ENCODE measurements around the gene EEFSEC. TPM values are rescaled to one million over a fixed set of nuclear protein-coding genes. Genes with fewer than 3 reads are reported as not detected.

EEFSEC gene
- total RNA-seq, 1 donor from 2014 or later: 12.2 TPM

- no peak for TF ChIP-seq CTCF (IDR thresholded peaks at IDR 0.05)
- Mint-ChIP-seq H3K9me3 (ENCODE audit: low read depth) (no peaks in the 10 kb centered on the region), H3K4me3 (ENCODE audit: unreplicated experiment) (no peak overlapping the region), H3K27me3 (ENCODE audit: low read depth) (peaks cover 3% of the 10 kb centered on the region), H3K36me3 (ENCODE audit: low read depth) (peaks cover 14% of the 10 kb centered on the region), H3K4me1 (ENCODE audit: low read depth) (peaks cover 24% of the 10 kb centered on the region), H3K27ac (ENCODE audit: unreplicated experiment) (no peak overlapping the region)
- peak; percentile 54 for DNase-seq (ENCODE audit: low spot score)
Observed at GRCh38 chr3:128353361-128353965, 200.2 kb downstream of the EEFSEC start.

GRCh38 chr3:128353991-128354687 is 200.9 kb downstream of the EEFSEC start:
- no peak for TF ChIP-seq CTCF (IDR thresholded peaks at IDR 0.05)
- peaks cover 17% of the 10 kb centered on the region for H3K36me3 Mint-ChIP-seq (ENCODE audit: low read depth)
- DNase-seq (ENCODE audit: low spot score): peak; percentile 52
- no peak overlapping the region for H3K4me3 Mint-ChIP-seq (ENCODE audit: unreplicated experiment)
- H3K27me3 Mint-ChIP-seq (ENCODE audit: low read depth): peaks cover 4% of the 10 kb centered on the region
- H3K4me1 Mint-ChIP-seq (ENCODE audit: low read depth): peaks cover 19% of the 10 kb centered on the region
- no peak overlapping the region for H3K27ac Mint-ChIP-seq (ENCODE audit: unreplicated experiment)
- H3K9me3 Mint-ChIP-seq (ENCODE audit: low read depth): no peaks in the 10 kb centered on the region

- Mint-ChIP-seq H3K9me3 (ENCODE audit: low read depth) (no peaks in the 10 kb centered on the region), H3K4me1 (ENCODE audit: low read depth) (peaks cover 24% of the 10 kb centered on the region), H3K27me3 (ENCODE audit: low read depth) (peaks cover 4% of the 10 kb centered on the region), H3K36me3 (ENCODE audit: low read depth) (peaks cover 17% of the 10 kb centered on the region), H3K4me3 (ENCODE audit: unreplicated experiment) (no peak overlapping the region), H3K27ac (ENCODE audit: unreplicated experiment) (no peak overlapping the region)
- no peak for TF ChIP-seq CTCF (IDR thresholded peaks at IDR 0.05)
- no peak for DNase-seq (ENCODE audit: low spot score)
Observed at GRCh38 chr3:128354788-128355542, 201.7 kb downstream of the EEFSEC start.

GRCh38 chr3:128355543-128355919 is 202.2 kb downstream of the EEFSEC start:
- Mint-ChIP-seq H3K4me3 (ENCODE audit: unreplicated experiment) (no peak overlapping the region), H3K4me1 (ENCODE audit: low read depth) (peaks cover 30% of the 10 kb centered on the region), H3K27ac (ENCODE audit: unreplicated experiment) (no peak overlapping the region)

More at GRCh38 chr3:128355543-128355919, 202.2 kb downstream of the EEFSEC start:
- H3K36me3 Mint-ChIP-seq (ENCODE audit: low read depth): peaks cover 17% of the 10 kb centered on the region
- TF ChIP-seq CTCF (IDR thresholded peaks at IDR 0.05): no peak
- DNase-seq (ENCODE audit: low spot score): no peak
- peaks cover 4% of the 10 kb centered on the region for H3K27me3 Mint-ChIP-seq (ENCODE audit: low read depth)
- no peaks in the 10 kb centered on the region for H3K9me3 Mint-ChIP-seq (ENCODE audit: low read depth)

Measured in chondrocyte (in vitro differentiated cells).